Measurements from ENCODE around the gene MRPL54. TPM values are rescaled to one million over a fixed set of nuclear protein-coding genes. Genes with fewer than 3 reads are reported as not detected.
"Not testable (repeated sequence)": the region's sequence is repeated elsewhere in the genome, so short reads cannot be mapped to it uniquely, and the experiment has no call there.

Gene MRPL54
- total RNA-seq, 1 experiment from 2014 or later = 47.0 TPM

DNA sequence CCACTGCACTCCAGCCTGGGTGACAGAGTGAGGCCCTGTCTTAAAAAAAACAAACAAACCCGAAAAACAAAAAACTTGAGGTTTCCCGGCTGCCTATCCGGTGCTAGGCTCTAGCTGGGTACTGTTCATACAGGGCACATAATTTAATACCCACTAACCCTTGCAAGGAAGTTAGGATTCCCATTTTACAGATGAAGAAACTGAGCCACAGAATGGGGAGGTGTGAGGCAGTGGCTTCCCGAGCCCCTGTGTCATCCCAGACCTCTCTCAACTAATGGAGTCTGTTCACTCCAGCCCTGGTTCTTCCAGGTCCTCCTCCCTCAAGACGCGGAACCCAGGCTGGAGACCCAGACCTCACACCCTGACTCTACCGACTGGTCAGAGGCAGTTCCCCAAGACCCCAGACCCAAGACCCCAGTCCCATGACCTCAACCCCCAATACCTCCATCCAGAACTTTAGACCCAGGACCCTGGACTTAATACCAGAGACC, 1.6 kb upstream of the MRPL54 start:
- no peak for DNase-seq
- no peaks in the 10 kb centered on the region for H3K9me3 ChIP-seq
- no peaks in the 10 kb centered on the region for H3K27me3 ChIP-seq
- peak overlapping the region; percentile 89 for H3K4me3 ChIP-seq
- H3K36me3 ChIP-seq = no peaks in the 10 kb centered on the region

GRCh38 chr19:3761382-3762129, 926 bp upstream of the MRPL54 start, which contains the start of gene APBA3:
Gene APBA3 (minus strand): TSS chr19:3761692. CDS start chr19:3760264, 1,428 bp downstream.
- H3K9me3 ChIP-seq = no peaks in the 10 kb centered on the region
- peak; percentile 78 for DNase-seq
- H3K36me3 ChIP-seq = no peaks in the 10 kb centered on the region
- H3K27me3 ChIP-seq = no peaks in the 10 kb centered on the region
- peak within 1 kb of the TSS; percentile 89 for H3K4me3 ChIP-seq

- Histone ChIP-seq H3K4me3 (peak overlapping the region; percentile 73), H3K36me3 (no peaks in the 10 kb centered on the region), H3K27me3 (no peaks in the 10 kb centered on the region), H3K9me3 (no peaks in the 10 kb centered on the region)
- DNase-seq = no peak
These were observed 380 bp upstream of the MRPL54 start for GRCh38 chr19:3762130-3762473.

DNA sequence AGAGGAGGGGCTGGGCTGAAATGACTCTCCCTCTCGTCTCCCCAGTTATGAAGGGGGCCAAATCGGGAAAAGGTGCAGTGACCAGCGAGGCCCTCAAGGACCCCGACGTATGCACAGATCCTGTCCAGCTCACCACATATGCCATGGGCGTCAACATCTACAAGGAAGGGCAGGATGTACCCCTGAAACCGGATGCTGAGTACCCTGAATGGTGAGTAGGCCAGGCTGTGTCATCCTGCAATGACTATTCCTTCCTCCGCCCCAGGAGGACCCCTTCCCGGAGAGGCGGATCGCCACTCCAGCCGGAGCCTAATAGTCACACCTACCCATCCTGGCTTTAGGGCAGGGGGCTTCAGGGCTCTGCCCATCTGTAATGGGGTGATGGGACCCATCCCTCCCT, 2.6 kb downstream of the MRPL54 start:
- no peak for DNase-seq
- no peaks in the 10 kb centered on the region for H3K9me3 ChIP-seq
- H3K4me3 ChIP-seq = no peak overlapping the region
- H3K36me3 ChIP-seq = no peaks in the 10 kb centered on the region
- H3K27me3 ChIP-seq = no peaks in the 10 kb centered on the region

DNA sequence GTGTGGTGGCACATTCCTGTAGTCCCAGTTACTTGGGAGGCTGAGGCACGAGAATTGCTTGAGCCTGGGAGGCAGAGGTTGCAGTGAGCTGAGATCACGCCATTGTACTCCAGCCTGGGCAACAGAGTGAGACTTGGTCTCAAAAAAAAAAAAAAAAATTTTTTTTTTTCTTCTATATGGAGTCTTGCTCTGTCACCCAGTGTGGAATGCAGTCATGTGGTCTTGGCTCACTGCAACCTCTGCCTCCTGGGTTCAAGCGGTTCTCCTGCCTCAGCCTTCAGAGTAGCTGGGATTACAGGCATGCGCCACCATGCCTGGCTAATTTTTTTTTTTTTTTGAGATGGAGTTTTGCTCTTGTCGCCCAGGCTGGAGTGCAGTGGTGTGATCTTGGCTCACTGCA, 3.3 kb downstream of the MRPL54 start:
- H3K9me3 ChIP-seq, DNase-seq, H3K4me3 ChIP-seq, H3K27me3 ChIP-seq, H3K36me3 ChIP-seq: not testable (repeated sequence)

- Histone ChIP-seq H3K9me3 (no peaks in the 10 kb centered on the region), H3K36me3 (no peaks in the 10 kb centered on the region), H3K4me3 (no peak overlapping the region)
These were observed 4.0 kb downstream of the MRPL54 start for GRCh38 chr19:3766520-3766919.

DNA sequence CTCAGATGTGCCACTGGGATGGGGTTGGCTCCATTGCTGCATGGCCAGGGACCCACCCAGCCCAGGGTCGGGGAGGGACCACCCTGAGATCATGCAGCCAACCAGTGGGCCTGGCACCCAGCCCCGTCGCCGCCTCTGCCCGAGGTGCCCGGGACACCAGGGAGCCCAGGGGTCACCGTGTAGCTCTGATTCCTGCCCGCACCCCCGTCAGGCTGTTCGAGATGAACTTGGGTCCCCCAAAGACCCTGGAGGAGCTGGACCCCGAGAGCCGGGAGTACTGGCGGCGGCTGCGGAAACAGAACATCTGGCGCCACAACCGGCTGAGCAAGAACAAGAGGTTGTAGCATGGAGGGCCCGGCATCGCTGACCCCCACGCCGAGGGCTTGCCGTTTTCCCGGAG, 4.6 kb downstream of the MRPL54 start:
- no peaks in the 10 kb centered on the region for H3K36me3 ChIP-seq

More at GRCh38 chr19:3766520-3766919, 4.0 kb downstream of the MRPL54 start:
- DNase-seq = no peak
- H3K27me3 ChIP-seq = no peaks in the 10 kb centered on the region

DNA sequence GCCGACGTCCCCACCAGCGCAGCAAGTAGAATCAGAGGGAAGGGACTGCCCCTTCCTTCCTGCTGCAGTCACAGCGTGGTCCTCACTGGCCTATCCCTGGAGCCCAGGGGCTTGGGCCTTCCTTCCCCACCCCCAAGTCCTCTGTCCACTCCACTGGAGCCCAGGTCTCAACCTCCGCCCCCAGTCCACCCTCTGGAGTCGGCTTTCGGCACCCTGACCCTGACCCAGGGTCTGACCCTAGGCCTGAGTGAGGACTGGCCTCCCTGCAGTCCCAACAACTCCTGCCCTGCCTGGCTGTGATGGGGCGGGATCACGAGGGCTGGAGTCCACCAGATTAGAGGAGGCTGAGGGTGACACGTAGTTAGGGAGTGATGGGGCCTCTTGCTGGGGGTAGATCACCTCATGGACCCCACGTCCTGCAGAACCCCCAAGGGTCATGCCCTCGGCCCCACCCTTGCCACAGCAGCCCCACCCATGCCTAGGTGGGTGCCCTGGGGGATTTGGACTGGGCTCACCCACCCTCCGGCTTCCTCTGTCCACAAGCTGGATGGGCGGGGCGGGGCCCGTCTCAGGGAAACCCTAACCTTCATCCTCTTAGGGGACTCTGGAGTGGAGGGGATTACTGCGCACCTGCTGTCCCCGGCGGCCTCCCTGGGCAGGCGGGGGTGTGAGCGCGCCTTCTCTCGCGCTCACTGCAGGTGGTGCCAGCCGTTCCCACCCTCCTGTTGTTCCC, 5.7 kb downstream of the MRPL54 start:
- Histone ChIP-seq H3K4me3 (no peak overlapping the region), H3K27me3 (no peaks in the 10 kb centered on the region), H3K36me3 (no peaks in the 10 kb centered on the region), H3K9me3 (no peaks in the 10 kb centered on the region)
- no peak for DNase-seq

More for the DNA sequence above, 4.6 kb downstream of the MRPL54 start:
- Histone ChIP-seq H3K27me3 (no peaks in the 10 kb centered on the region), H3K4me3 (no peak overlapping the region), H3K9me3 (no peaks in the 10 kb centered on the region)
- no peak for DNase-seq

- Histone ChIP-seq H3K36me3 (no peaks in the 10 kb centered on the region), H3K4me3 (no peak overlapping the region), H3K27me3 (no peaks in the 10 kb centered on the region), H3K9me3 (no peaks in the 10 kb centered on the region)
- no peak for DNase-seq
These were observed 6.2 kb downstream of the MRPL54 start for GRCh38 chr19:3768748-3769099.

DNA sequence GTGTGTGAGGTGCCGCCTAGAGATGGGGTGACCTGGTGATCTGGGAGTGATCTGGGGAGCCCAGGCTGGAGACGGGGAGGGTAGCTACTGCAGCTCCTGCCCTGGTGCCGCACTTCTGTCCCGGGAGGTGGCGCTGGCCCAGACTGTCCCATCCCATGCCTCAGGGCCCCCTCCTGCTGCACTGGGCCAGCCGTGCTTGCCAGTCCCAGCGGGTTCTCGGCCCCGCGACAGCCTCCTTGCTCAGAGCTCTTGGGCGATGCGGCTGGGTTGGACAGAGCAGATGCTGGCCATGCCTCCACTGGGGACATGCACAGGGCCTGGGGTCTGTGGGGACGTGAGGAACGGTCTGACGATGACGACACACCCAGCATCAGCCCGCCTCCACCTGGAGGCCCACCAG, 7.0 kb downstream of the MRPL54 start:
- H3K9me3 ChIP-seq = no peaks in the 10 kb centered on the region
- DNase-seq = no peak
- H3K36me3 ChIP-seq = no peaks in the 10 kb centered on the region
- H3K4me3 ChIP-seq = no peak overlapping the region
- H3K27me3 ChIP-seq = no peaks in the 10 kb centered on the region

GRCh38 chr19:3770136-3770999, 7.9 kb downstream of the MRPL54 start:
- Histone ChIP-seq H3K9me3 (no peaks in the 10 kb centered on the region), H3K36me3 (no peaks in the 10 kb centered on the region), H3K27me3 (no peaks in the 10 kb centered on the region), H3K4me3 (no peak overlapping the region)
- DNase-seq = no peak

DNA sequence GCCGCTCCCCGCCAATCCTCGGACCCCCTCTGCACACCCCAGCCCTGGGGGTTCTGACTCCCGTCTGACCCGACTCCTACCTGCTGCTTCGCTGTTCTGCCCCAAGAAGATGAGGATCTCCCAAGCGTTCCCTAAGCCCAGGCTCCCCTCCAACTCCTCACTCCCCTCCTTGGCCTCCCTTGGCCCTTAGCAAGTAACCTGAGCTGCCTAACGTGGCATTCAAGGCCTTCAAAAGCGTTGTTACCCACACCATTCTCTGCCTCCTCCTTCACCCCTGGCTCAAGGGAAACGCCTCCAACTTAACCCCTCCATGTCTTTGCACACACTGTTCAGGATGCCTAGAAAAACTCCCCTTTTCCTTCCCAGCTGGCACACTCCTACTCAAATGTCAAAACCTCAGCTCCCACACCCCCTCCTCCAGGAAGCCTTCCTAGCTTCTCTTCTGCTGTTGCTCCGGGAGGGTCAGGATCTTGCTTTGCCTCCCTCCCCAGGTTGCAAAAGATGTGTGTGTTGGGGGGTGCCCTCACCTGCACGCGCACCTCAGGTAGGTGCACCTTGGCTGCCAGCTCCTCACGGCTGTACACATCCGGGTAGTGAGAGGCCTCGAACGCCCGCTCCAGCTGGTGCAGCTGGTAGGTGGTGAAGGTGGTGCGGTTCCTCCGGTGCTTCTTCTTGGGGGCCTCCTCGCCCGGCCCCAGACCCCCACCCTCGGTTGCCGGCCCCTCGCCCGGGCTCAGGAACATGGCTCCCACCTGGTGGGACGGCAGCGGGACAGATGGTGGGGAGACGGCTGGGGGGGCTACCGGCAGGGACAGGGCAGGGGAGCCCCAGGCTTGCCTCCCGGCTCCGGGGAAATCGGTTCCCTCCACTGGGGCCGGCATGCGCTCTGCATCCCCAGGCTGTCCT, 8.8 kb downstream of the MRPL54 start:
- Histone ChIP-seq H3K36me3 (no peaks in the 10 kb centered on the region), H3K4me3 (no peak overlapping the region), H3K9me3 (no peaks in the 10 kb centered on the region), H3K27me3 (no peaks in the 10 kb centered on the region)
- DNase-seq = no peak

DNA sequence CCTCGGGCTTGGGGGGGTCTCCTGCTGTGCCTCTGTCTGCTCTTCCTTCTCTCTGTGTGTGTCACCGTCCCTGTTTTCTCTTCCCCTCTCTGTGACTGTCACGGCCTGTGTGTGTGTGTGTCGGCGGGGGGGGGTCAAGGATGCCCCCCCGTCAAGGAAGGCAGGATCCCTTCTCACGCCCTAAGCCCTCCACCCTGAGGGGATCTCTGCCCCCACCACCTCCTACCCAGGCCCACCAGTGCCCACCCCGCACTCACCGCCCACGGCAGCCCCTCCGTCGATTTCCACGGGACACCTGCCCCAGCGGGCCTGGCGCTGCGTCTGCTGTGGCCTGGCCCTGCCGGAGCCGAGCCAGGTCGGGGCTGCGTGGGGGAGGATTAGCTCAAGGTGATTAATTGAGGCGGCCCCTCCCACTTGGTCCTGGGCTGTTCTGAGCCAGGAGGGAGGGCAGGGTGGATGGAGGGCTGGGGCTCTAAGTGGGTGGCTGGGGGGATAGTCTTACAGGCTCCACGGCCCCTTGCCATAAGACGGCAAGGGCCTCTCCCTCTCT, 9.5 kb downstream of the MRPL54 start, which contains the start of gene RAX2:
RAX2 (minus strand) TSS at position 323 of the 550 bp plus-strand sequence. CDS start 486 bp downstream, outside the sequence.
- Histone ChIP-seq H3K27me3 (no peaks in the 10 kb centered on the region), H3K9me3 (no peaks in the 10 kb centered on the region), H3K4me3 (no peak within 1 kb of the TSS), H3K36me3 (no peaks in the 10 kb centered on the region)
- DNase-seq = no peak

GRCh38 chr19:3773814-3774515, 11.5 kb downstream of the MRPL54 start:
- no peaks in the 10 kb centered on the region for H3K36me3 ChIP-seq
- H3K27me3 ChIP-seq = no peaks in the 10 kb centered on the region
- DNase-seq = no peak
- H3K9me3 ChIP-seq = no peaks in the 10 kb centered on the region
- no peak overlapping the region for H3K4me3 ChIP-seq

DNA sequence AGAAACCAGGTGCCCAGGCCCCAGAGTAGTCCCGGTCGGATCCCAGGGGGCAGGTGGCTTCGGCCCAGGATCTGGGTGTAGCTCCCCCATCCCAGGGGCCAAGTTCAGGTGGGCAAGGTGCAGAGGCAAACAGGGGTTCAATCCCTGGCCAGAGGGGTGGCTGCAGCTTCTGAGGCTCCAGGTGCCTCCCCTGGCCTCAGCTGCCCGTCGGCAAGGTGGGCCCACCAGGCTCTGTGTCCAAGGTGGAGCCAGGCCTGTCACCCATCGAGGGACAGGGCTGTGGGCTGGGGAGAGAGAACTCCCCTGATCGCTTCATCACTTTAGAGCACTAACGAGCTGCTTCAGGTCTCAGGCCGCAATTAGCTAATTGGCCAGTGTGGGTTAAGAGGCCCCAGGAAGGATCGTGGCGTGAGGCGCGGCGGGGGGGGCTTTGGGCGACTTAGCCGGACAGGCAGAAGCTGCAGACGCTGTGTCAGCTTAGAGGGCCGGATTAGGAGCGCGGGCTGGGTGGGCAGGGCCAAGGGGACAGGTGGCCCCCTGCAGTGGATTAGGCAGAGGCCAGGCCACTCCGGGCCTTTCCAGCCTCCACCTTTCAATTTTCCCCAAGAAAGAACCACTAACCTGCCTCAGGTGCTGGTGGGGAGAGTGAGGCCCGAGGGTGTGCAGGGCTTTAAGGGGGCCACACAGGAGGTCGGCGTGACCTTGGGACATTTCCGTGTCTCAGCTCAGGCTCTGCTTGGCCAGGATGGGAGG, 12.3 kb downstream of the MRPL54 start:
- Histone ChIP-seq H3K27me3 (no peaks in the 10 kb centered on the region), H3K9me3 (no peaks in the 10 kb centered on the region), H3K4me3 (no peak overlapping the region), H3K36me3 (no peaks in the 10 kb centered on the region)
- no peak for DNase-seq

Measured in MG63 (cell line).